NCI-H226 (cell line): ENCODE results near the gene EIF2AK2.

ENCODE experiments used
- DNase-seq: peaks from one replicate; pipeline ENCODE4 v3.0.0-alpha.2; 2015

EIF2AK2 gene

DNA sequence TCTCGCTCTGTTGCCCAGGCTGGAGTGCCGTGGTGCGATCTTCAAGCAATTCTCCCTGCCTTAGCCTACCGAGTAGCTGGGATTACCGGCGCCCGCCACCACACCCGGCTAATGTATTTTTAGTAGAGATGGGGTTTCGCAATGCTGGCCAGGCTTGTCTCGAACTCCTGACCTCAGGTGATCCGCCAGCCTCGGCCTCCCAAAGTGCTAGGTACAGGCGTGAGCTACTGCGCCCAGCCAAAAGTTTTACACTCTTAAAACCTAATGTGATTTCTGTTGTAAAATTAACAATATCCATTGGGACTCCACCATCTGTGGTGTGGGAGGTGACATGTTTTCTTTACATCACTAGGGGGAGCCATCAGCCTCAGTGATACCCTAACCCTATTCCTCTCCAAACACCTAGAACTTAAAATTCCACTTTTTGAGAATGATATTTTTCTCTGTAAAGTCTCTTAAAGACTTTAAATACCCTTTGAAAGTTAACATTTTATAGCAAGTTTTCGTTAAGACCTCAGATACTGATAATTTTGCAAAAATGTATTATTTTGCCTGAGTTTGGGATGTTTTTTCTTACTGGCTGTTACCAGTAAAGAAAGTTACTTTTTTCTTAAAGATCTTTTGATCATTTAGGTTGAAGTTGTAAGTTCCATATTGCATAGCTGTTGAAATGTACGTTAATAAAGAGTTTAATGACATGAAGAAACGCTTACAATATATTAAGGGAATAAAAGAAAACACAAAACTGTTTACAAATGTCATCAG is 11.6 kb upstream of the EIF2AK2 start:
- DNase-seq = no peak

DNA sequence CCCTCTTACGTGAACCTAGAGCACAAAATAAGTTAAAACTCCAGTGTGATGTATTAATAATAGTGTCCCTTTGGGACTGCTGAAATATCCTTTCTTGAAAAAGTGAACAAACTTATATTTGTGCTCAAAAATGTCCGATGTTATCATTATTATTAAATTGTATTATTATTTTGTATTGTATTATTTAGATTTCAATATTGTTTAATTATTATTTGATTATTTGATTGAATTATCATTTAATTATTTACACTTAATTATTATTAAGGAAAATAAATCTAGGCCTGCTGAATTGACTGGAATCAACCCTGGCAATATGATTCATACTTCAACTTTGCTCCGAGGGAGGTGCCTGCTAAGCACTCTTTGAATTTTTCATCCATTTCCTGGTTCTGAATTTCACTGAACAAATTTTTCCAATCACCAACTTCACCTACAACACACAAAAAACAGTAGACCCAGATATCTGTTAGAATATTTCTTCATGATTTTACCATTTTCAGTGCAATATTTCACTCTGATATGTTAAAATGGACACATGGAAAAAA is 10.9 kb upstream of the EIF2AK2 start:
- DNase-seq = no peak

DNA sequence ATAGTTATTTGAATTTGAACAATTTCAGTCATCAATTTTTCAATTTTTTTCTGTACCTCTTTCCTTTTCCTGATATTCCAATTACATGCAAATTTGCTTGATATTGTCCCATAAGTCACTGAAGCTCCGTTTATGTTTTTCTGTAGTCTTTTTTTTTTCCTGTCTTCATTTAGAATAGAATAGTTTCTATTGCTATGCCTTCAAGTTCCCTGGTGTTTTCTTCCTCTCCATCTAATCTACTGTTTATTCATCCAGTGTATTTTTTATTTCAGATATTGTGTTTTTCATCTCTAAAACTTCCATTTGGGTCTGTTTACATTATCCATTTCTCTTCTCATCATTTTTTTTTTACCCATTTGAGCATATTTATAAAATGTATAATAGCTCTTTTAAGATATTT is 8.0 kb upstream of the EIF2AK2 start:
- no peak for DNase-seq

DNA sequence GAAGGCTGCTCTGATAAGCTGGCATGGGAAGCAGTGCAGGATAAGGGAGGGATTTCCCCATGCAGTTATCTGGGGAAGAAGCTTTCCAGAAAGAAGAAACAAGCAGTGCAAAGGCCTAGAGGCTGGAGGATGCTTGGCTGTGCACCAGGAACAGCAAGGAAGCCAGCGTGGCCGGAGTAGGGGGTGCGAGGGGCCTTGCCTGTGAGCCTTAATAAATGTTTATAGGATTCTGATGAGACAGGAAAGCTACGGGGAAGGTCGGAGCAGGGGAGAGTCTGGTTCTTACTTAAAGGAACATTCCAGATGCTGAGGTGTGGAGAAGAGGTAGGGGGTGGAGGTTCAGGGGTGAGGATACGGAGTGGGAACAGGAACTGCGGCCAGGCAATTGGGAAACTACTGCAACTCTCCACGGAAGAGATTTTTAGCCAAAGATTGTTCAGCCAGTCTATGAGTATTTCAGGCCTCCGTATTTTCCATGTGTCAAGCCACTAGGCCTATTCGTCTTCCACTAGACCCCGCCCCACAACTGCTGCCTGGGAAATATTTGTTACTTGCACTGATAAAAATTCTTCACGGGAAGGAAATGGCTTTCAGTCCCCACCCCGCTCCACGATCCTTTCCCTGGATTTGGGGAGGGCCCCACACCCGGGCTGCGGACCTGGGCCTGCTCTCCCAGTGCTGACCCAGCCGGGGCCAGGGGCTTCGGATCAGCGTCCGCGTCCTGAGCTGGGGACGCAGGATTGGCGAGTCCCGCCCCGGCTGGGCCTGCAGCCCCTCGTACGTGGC is 516 bp downstream of the EIF2AK2 start:
- DNase-seq = peak; percentile 52

DNA sequence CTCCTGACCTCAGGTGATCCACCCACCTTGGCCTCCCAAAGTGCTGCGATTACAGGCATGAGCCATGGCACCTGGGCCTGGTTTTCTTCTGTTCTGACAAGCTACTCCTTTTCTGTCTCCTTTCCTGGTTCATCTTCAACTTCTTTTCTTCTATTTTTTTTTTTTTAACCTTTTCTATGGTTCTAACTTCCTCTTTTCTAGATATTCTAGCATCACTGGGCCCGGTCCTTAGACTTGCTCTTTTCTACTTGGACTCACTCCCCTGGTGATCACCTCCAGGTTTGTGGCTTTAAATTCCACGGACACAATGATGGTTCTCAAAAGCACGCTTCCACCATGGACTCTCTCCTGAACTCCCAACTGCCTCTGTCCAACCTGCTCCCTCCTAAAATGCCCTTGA is 2.0 kb downstream of the EIF2AK2 start:
- no peak for DNase-seq

DNA sequence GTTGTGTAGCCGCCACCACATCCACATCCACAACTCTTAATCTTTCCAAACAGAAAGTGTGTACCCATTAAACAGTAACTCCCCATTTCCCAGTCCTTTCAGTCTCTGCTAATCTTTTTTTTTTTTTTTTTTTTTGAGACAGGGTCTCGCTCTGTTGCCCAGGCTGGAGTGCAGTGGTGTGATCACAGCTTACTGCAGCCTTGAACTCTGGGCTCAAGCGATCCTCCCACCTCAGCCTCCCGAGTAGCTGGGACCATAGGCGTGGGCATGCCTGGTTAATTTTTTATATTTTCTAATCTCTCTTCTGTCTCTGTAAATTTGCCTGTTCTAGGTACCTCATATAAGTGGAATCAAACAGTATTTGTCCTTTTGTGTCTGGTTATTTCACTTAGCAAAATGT is 3.6 kb downstream of the EIF2AK2 start:
- DNase-seq = no peak

DNA sequence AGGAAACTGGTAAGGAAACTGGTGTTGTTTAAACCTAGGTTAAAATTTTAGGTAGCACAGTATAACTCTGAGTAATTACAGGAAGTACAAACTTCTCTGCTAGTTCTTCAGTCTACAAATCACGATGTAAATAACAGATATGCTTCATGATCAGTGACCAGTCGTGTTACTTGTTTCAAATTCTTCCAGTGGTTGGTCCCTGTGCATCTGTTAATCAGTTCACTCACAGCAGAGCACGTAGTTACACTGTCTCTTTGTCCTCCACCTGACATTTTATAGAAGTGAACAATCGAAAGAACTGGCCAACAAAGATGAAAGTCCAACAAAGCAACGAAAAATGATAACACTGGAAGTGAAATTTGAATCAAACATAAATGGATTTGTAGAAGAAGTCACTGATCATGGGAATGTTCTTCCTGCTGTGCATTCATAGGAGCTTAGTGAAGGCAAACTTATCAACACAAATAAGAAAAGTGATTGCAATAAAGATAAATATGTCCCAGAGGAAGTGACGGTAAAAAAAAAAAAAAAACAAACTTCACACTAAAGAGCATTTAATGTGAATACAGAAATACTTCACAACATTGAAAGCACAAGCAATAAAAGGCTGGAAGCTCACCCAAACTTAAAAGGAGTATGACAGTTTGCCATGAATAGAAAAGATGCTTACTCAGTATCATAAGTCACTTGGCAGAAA is 7.0 kb downstream of the EIF2AK2 start:
- DNase-seq = no peak

DNA sequence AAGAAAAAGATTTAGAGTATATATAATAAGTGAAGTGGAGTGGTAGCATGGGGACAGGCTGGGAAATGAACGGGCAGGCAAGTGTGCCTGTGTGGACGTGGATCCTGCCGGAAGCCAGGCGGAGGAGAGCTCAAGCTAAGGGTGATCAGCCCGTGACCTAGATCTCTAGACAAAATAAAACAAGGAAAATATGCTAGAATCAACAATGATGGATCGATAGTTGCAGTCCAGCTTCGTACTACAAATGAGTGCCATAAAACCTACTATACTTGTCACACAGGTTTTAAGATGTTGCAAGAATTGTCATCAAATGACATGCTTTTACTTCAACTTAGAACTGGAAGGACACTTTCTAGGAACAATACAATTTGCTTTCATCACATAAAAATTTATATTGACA is 8.5 kb downstream of the EIF2AK2 start:
- no peak for DNase-seq

DNA sequence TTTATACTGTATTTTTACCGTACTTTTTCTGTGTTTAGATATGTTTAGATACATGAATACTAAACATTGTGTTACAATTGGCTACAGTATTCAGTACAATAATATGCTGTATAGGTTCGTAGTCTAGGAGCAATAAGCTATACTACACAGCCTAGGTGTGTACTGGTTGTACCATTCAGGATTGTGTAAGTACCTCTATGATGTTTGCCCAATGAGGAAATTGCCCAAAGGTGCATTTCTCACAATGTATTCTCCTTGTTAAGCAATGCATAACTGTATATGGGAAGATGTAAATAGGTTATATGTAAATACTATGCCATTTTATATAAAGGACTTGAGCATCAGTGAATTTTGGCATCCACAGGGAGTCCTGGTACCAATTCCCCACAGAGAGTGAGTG is 10.7 kb downstream of the EIF2AK2 start:
- no peak for DNase-seq

DNA sequence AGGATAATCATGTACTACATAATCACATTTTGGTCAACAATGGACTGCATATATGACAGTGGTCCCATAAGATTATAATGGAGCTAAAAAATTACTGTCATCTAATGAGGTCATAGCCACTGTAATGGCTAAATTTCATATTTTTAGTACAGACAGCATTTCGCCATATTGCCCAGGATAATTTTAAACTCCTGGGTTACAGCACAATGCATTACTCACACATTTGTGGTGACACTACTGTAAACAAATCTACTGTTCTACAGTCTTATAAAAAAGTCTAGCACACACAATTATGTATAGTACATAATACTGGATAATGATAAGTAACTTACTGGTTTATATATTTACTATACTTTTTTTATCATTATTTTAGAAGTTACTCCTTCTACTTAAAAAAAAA is 12.8 kb downstream of the EIF2AK2 start:
- no peak for DNase-seq

DNA sequence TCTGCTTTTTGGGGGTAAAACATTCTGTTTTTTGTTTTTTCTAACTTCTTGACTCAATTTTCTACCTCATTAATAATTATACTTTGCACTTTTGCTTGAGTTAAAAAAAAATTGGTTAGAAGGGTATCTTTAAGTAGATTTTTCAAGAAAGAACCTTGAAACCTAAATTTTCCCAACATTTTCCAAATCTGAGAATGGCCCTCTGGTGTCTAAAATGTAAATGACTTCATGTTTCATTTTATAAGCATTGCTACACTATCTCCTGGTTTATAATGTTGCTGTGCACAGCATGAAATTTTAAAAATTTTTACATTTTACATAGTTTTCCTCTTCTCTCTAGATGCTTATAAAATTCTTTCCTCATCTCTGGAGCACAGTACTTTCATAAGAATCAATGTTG is 14.2 kb downstream of the EIF2AK2 start:
- no peak for DNase-seq

DNA sequence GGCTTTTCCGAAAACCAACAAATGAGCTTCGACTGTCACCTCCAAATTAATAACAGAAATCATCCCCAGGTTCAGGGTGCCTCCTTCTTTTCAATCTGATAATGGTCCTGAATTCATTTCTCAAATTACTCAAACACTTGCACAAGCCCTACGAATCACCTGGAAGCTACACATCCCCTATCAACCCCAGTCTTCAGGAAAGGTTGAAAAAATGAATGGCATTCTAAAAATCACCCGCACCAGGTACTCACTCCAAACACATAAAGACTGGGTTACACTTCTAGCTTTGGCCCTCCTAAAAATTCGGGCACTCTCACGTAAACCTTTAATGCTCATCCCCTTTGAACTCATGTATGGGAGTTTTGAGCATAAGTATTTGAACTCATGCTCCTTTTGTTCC is 23.9 kb downstream of the EIF2AK2 start:
- no peak for DNase-seq

DNA sequence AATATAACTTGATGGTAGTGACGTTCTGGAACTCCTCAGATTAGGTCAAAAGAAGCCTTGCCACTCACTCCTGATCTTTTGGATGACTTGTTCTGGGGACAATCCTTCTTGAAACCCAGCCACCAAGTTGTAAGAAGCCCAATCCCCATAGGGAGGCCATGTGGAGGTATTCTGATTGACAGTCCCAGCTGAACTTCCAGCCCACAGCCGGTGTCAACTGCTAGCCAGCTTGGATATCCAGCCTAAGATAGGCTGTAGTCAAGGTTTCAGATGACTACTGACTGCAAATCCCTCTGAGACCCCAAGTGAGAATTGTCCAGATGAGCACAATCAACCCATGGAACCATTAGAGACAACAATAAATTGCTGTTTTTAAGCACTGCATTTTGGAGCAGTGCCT is 31.4 kb downstream of the EIF2AK2 start:
- DNase-seq = no peak

DNA sequence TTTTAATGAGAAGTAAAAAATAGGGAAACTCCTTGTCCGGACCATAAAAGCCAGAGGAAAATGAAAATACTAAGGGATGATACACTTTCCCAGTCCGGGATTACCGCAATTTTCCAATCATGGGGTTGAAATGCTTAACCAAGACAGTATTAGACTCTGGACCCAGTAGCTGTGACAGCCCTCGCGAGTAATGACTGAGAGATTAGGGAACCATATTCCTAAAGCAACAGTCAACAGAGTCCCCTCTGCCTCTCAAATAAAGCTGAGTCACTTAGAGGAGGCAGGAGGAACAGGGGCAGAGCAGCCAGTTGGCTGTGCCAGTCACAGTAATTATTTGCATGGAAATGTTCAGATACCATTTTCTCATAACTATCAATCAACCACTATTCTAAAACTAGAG is 37.6 kb downstream of the EIF2AK2 start:
- no peak for DNase-seq

DNA sequence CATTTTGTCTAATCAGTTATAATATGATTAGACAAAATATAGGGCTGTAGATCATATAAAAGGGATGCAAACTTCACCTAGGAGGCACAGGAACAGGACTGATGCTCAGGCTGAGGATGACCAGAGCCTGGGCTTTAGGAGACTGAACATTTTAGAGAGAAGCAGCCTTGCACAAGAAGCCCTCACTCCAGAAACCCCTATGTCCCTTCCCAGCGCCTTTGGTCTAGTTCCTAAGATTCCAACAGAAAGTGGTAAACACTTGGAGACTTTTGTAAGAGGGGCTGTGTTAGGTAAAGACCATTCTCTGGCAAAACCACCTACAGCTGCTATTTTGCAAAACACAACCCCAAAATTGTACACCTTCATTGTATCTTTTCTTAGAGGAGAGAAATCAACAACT is 39.2 kb downstream of the EIF2AK2 start:
- DNase-seq = no peak

DNA sequence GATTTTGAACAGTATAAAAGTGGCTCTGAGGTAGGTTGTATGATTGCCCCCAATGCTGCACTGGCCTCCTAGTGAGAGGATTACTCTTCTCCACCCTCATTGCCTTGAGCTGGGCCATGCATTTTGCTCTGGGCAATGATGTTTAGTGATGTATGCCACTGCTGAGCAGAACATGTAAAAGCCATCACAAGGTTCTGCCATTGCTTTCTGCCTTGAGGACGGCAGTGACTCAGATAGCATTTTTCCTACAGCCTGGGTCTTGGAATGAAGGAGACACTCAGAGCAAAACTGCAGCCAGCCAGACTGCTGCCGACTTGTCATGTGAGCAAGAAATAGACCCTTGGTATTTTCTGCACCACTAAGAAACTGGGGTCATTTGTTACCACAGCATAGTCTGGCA is 44.8 kb downstream of the EIF2AK2 start:
- DNase-seq = no peak

DNA sequence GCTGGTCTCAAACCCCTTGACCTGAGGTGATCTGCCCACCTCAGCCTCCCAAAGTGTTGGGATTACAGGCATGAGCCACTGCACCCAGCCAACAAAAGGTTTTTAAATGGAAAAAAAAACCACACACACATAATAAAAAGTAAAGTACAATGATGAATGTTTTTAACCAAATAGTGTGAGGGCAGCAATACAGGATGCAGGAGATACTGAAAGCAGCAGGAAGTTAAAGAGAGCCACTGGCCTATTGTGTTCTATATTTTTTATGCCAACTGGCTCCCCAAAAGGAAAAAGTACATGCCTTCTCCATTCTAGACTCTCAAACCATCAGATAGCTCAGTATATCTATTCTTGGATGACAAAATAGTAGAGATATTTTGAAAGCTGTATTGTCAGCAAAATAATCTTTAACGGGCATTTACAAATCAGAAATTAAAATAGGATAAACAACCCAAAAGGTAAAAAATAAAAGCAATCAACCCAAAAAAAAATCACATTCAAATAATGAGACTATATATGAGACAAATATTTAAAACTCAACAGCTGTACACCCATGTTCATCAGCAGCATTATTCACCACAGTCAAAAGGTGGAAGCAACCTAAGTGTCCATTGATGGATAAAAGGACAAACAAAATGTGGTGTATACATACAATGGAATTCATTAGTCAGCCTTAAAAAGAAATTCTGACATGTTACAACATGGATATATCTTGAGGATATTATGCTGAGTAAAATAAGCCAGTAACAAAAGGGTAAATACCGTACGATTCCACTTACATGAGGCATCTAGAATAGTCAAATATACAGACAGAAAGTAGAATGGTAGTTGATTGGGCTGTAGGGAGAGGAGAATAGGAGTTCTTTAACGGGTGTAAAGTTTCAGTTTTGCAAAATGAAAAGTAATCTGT is 46.2 kb downstream of the EIF2AK2 start:
- DNase-seq = no peak

DNA sequence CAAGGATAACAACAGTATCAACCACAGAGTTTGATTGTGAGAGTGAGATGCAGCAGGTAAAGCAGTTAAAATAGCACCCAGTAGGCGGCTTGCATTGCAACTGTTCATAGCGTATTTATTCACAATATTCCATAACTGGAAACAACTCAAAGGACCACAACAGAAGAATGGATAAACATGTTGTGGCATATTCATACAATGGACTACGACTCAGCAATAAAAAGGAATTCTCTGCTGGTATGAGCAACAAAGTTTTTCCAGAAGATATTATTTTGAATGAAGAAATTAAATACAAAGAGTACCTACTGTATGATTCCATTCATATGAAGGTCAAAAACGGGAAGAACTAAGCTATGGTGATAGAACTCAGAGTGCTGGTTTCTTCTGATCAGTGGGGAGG is 47.3 kb downstream of the EIF2AK2 start:
- DNase-seq = no peak

DNA sequence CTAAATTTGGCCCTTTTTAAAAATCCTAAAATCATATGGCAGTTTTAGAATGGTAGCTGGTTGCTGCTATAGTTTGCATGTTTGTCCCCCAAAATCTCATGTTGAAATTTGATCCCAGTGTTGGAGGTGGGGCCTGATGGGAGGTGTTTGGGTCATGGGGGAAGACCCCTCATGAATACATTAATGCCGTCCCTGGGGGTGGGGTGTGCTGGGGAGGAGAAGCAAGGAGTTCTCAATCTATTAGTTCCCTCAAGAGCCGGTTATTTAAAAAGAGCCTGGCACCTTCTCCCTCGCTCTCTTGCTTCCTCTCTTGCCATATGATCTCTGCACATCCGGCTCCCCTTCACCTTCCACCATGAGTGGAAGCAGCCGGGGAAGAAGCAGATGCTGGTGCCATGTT is 51.6 kb downstream of the EIF2AK2 start:
- no peak for DNase-seq

DNA sequence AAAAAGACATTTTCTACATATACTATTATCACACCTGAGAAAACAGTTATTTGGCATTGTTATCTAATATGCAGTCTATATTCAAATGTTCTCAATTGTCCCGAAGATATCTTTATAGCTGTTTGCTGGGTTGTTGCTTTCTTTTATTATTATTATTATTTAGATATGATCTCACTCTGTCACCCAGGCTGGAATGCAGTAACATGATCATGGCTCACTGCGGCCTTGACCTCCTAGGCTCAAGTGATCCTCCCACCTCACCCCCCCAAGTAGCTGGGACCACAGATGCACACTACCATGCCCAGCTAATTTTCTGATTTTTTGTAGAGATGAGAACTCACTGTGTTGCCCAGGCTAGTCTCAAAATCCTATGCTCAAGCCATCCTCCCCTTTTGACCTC is 52.6 kb downstream of the EIF2AK2 start:
- no peak for DNase-seq

DNA sequence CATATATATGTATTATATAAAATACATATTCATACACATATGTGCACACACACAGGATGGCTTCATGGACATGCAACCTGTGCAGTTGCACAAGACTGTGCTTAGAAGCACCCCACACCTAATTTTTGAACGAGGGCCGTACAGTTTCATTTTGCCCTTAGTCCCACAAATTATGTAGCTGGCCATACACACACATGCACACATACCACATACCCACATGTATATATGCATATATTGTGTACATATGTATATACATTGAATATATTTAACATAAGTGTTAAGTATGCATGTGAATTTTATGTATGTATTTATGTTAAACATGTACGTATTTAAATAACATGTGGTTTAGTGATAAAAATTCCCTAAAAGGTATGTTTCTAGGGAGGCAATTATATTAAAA is 54.2 kb downstream of the EIF2AK2 start:
- DNase-seq = no peak

DNA sequence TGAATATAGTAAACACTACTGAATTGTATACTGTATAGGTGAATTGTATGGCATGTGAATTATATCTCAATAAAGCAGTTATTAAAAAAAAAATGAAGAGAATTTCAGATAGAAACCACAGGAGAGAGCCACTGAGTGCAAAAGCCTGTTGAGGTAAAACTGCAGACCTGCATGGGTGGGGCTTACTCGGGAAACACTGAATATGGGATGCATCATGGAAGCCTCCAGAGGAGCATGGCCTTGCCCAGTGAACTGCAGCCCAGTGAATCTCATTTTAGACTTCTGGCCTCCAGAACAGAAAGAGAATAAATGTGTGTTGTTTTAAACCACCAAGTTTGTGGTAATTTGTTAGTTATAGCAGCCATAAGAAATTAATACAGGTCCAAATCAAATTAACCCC is 56.7 kb downstream of the EIF2AK2 start:
- DNase-seq = no peak
